ENCODE results near the gene CDH11.

- TF ChIP-seq CTCF (IDR thresholded peaks at IDR 0.05; ENCODE audit: low read depth, low read length) = no peak
- TF ChIP-seq EZH2phosphoT487 (IDR thresholded peaks at IDR 0.05; ENCODE audit: low read depth) = no peak
Observed at GRCh38 chr16:65041667-65042066, 80.2 kb downstream of the CDH11 start.
